K562 (cell line): ENCODE measurements around the gene SPIRE1. TPM values are rescaled to one million over a fixed set of nuclear protein-coding genes. Genes with fewer than 3 reads are reported as not detected.

Experiments used
- CBX2 ChIP-seq: fragments of 200-600 bp; sonication (generic); IDR thresholded peaks from one replicate; pipeline ENCODE4 v1.6.1; 2012; ENCODE audit warnings: mild to moderate bottlenecking, low read length, inconsistent platforms; ENCODE audit not compliant: insufficient read depth, poor library complexity, severe bottlenecking
- EZH2 ChIP-seq: IDR thresholded peaks from 2 replicates; pipeline ENCODE4 v1.6.1; 2012; ENCODE audit warnings: low read depth, mild to moderate bottlenecking, inconsistent platforms, low read length, borderline replicate concordance
- HEY1 ChIP-seq: fragments of 250-450 bp; sonication (Bioruptor Pico); IDR thresholded peaks from 2 replicates; pipeline ENCODE4 v1.5.0; 2020; ENCODE audit warnings: mild to moderate bottlenecking, moderate library complexity, borderline replicate concordance
- HSF4 ChIP-seq: fragments of 250-450 bp; sonication (Bioruptor Pico); IDR thresholded peaks from 2 replicates; pipeline ENCODE4 v2.1.2; 2022; ENCODE audit warnings: mild to moderate bottlenecking, moderate library complexity, borderline replicate concordance
- KAT8 ChIP-seq: fragments of 450-650 bp; IDR thresholded peaks from 2 replicates; pipeline ENCODE4 v1.6.1; 2016; ENCODE audit warnings: low read depth, mild to moderate bottlenecking
- PML ChIP-seq: IDR thresholded peaks from 2 replicates; pipeline ENCODE4 v1.6.1; 2012; ENCODE audit warnings: low read length, inconsistent platforms
- POLR2G ChIP-seq: fragments of 200-400 bp; formaldehyde crosslinking; IDR thresholded peaks from 2 replicates; pipeline ENCODE4 v1.6.1; 2017; ENCODE audit warnings: low read depth, mild to moderate bottlenecking, antibody characterized with exemption, low read length, moderate library complexity
- RBM15 ChIP-seq: fragments of 200-400 bp; formaldehyde crosslinking; IDR thresholded peaks from 2 replicates; pipeline ENCODE4 v1.6.1; 2018; ENCODE audit warnings: mild to moderate bottlenecking, low read length, moderate library complexity; ENCODE audit not compliant: insufficient read depth
- SIRT6 ChIP-seq: IDR thresholded peaks from one replicate; pipeline ENCODE4 v1.6.1; 2012; ENCODE audit warnings: low read depth, mild to moderate bottlenecking, control low read depth, inconsistent platforms, low read length, moderate library complexity
- SMAD4 ChIP-seq: fragments of 250-450 bp; sonication (Bioruptor Pico); conservative IDR thresholded peaks from 2 replicates; pipeline ENCODE4 v1.8.0; 2021; ENCODE audit warnings: inconsistent platforms, mild to moderate bottlenecking, moderate library complexity
- STAG1 ChIP-seq: sonication (generic); formaldehyde crosslinking; IDR thresholded peaks from 2 replicates; pipeline ENCODE4 v1.5.0; 2020; ENCODE audit warnings: missing genetic modification reagents, borderline replicate concordance
- ZFP36 ChIP-seq: fragments of 150-350 bp; IDR thresholded peaks from 2 replicates; pipeline ENCODE4 v1.6.1; 2018; ENCODE audit warnings: low read length, low read depth; ENCODE audit not compliant: partially characterized antibody
- ZNF212 ChIP-seq: fragments of 450-650 bp; formaldehyde crosslinking; IDR thresholded peaks from 2 replicates; pipeline ENCODE4 v1.4.0; 2020; ENCODE audit warnings: mild to moderate bottlenecking
- polyA plus RNA-seq, 8 experiments: library from polyadenylated mRNA; depleted of rRNA in 4 of 8; stranded (reverse) in 5 of 8; unstranded in 3 of 8; fragments of >200 nt; fragmentation: Nextera tagmentation in 2 of 8; fragmentation: Illumina TruSeq in 1 of 8; extraction: Ambion mirVana in 2 of 8; extraction: Trizol in 1 of 8; gene quantifications; 2 replicates each; pipeline versions ENCODE4 v1.2.1 to v1.2.3, GENCODE V29; 2011 to 2014; ENCODE audit warnings: inconsistent platforms in 1 of 8, missing spikeins in 1 of 8
- total RNA-seq, 7 experiments: library from RNA; depleted of rRNA in 6 of 7; stranded (reverse); fragments of >200 nt in 6 of 7; fragmentation: Illumina TruSeq in 2 of 7; extraction: Trizol in 2 of 7; gene quantifications; 2 replicates each; pipeline versions ENCODE4 v1.2.1 to v1.2.3, GENCODE V29; 2011 to 2021; ENCODE audit warnings: low replicate concordance in 1 of 7
- TF ChIP-seq, protein P1 (sequence below): sonication (generic); formaldehyde crosslinking; IDR thresholded peaks from 2 replicates; pipeline ENCODE4 v1.8.0; 2022; ENCODE audit warnings: mild to moderate bottlenecking, missing genetic modification reagents
- TF ChIP-seq, protein P2 (sequence below): fragments of 450-650 bp; IDR thresholded peaks from 2 replicates; pipeline ENCODE4 v1.7.0; 2016; ENCODE audit warnings: borderline replicate concordance
- TF ChIP-seq, protein P3 (sequence below): sonication (generic); formaldehyde crosslinking; IDR thresholded peaks from 2 replicates; pipeline ENCODE4 v1.8.0; 2022; ENCODE audit warnings: mild to moderate bottlenecking, missing genetic modification reagents
- TF ChIP-seq, protein P4 (sequence below), 3 experiments: fragments of 200-800 bp in 1 of 3; sonication (Bioruptor generic) in 1 of 3; sonication (generic) in 1 of 3; formaldehyde crosslinking in 1 of 3; IDR thresholded peaks; 2 replicates each; pipeline versions ENCODE4 v1.6.1 to v1.8.0; 2016 to 2022; ENCODE audit warnings: mild to moderate bottlenecking in 2 of 3, missing compliant biosample characterization in 2 of 3, missing genetic modification characterization in 2 of 3, missing genetic modification reagents in 1 of 3
- TF ChIP-seq, protein P5 (sequence below), 2 experiments: fragments of 450-650 bp in 1 of 2; sonication (generic) in 1 of 2; formaldehyde crosslinking in 1 of 2; IDR thresholded peaks in 1 of 2; conservative IDR thresholded peaks in 1 of 2; 2 replicates each; pipeline versions ENCODE4 v1.6.1 to v1.8.1; 2016 to 2023; ENCODE audit warnings: mild to moderate bottlenecking in 2 of 2, moderate library complexity in 2 of 2, inconsistent platforms in 1 of 2, missing genetic modification reagents in 1 of 2

Gene SPIRE1
- total and polyA plus RNA-seq, 9 of the 15 experiments (the other 6 are each of a cell fraction or from before 2014, with no cell fraction given) = 2.9 to 14.0 (median 10.2) TPM

GRCh38 chr18:12476955-12477354 lies 181.0 kb downstream of the SPIRE1 start (continued):
- TF ChIP-seq, protein P1, sequence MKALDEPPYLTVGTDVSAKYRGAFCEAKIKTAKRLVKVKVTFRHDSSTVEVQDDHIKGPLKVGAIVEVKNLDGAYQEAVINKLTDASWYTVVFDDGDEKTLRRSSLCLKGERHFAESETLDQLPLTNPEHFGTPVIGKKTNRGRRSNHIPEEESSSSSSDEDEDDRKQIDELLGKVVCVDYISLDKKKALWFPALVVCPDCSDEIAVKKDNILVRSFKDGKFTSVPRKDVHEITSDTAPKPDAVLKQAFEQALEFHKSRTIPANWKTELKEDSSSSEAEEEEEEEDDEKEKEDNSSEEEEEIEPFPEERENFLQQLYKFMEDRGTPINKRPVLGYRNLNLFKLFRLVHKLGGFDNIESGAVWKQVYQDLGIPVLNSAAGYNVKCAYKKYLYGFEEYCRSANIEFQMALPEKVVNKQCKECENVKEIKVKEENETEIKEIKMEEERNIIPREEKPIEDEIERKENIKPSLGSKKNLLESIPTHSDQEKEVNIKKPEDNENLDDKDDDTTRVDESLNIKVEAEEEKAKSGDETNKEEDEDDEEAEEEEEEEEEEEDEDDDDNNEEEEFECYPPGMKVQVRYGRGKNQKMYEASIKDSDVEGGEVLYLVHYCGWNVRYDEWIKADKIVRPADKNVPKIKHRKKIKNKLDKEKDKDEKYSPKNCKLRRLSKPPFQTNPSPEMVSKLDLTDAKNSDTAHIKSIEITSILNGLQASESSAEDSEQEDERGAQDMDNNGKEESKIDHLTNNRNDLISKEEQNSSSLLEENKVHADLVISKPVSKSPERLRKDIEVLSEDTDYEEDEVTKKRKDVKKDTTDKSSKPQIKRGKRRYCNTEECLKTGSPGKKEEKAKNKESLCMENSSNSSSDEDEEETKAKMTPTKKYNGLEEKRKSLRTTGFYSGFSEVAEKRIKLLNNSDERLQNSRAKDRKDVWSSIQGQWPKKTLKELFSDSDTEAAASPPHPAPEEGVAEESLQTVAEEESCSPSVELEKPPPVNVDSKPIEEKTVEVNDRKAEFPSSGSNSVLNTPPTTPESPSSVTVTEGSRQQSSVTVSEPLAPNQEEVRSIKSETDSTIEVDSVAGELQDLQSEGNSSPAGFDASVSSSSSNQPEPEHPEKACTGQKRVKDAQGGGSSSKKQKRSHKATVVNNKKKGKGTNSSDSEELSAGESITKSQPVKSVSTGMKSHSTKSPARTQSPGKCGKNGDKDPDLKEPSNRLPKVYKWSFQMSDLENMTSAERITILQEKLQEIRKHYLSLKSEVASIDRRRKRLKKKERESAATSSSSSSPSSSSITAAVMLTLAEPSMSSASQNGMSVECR (CRISPR knock-in tag) = no peak
- TF ChIP-seq SIRT6 = no peak
- no peak for TF ChIP-seq CBX2
- TF ChIP-seq KAT8 = no peak
- TF ChIP-seq RBM15 = no peak
- TF ChIP-seq EZH2 = no peak
- TF ChIP-seq, protein P2, sequence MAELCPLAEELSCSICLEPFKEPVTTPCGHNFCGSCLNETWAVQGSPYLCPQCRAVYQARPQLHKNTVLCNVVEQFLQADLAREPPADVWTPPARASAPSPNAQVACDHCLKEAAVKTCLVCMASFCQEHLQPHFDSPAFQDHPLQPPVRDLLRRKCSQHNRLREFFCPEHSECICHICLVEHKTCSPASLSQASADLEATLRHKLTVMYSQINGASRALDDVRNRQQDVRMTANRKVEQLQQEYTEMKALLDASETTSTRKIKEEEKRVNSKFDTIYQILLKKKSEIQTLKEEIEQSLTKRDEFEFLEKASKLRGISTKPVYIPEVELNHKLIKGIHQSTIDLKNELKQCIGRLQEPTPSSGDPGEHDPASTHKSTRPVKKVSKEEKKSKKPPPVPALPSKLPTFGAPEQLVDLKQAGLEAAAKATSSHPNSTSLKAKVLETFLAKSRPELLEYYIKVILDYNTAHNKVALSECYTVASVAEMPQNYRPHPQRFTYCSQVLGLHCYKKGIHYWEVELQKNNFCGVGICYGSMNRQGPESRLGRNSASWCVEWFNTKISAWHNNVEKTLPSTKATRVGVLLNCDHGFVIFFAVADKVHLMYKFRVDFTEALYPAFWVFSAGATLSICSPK = no peak
- TF ChIP-seq, protein P3, sequence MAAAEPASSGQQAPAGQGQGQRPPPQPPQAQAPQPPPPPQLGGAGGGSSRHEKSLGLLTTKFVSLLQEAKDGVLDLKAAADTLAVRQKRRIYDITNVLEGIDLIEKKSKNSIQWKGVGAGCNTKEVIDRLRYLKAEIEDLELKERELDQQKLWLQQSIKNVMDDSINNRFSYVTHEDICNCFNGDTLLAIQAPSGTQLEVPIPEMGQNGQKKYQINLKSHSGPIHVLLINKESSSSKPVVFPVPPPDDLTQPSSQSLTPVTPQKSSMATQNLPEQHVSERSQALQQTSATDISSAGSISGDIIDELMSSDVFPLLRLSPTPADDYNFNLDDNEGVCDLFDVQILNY (CRISPR knock-in tag) = no peak
- TF ChIP-seq PML = no peak
- no peak for TF ChIP-seq HSF4
- TF ChIP-seq POLR2G = no peak
- no peak for TF ChIP-seq STAG1
- TF ChIP-seq ZFP36 = no peak
- no peak for TF ChIP-seq HEY1 (CRISPR knock-in tag)
- TF ChIP-seq SMAD4 = peak; percentile 62; the same call in 1 of the 2 replicates
- TF ChIP-seq, protein P4, sequence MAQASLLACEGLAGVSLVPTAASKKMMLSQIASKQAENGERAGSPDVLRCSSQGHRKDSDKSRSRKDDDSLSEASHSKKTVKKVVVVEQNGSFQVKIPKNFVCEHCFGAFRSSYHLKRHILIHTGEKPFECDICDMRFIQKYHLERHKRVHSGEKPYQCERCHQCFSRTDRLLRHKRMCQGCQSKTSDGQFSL (CRISPR knock-in tag; IDR thresholded peaks at IDR 0.05) = peak; percentile 71
- TF ChIP-seq, protein P4 (tag; IDR thresholded peaks at IDR 0.05) = 0 out of 4 replicates have a peak, but pooled peaks of 1 of the 2 experiments have one; percentile 30
- no peak for TF ChIP-seq ZNF212 (CRISPR knock-in tag)
- TF ChIP-seq, protein P5, sequence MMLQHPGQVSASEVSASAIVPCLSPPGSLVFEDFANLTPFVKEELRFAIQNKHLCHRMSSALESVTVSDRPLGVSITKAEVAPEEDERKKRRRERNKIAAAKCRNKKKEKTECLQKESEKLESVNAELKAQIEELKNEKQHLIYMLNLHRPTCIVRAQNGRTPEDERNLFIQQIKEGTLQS (IDR thresholded peaks at IDR 0.05) = peak; percentile 90
- TF ChIP-seq, protein P5 (CRISPR knock-in tag; conservative IDR thresholded peaks at IDR 0.05) = no peak
